Transverse colon (tissue), 4 donors: ENCODE measurements around the gene HP1BP3.

Experiments used
- CTCF ChIP-seq, 5 experiments: fragments of 200-600 bp in 3 of 5; fragments of 450-650 bp in 2 of 5; sonication (generic) in 3 of 5; IDR thresholded peaks; 1 replicate in 2 of 5; 2 replicates in 3 of 5; pipeline ENCODE4 v1.5.1; 2016 to 2017; ENCODE audit warnings: antibody characterized with exemption in 5 of 5, inconsistent platforms in 3 of 5, mild to moderate bottlenecking in 2 of 5, moderate library complexity in 1 of 5
- POLR2A ChIP-seq: fragments of 450-650 bp; IDR thresholded peaks from one replicate; pipeline ENCODE4 v1.6.1; 2016; ENCODE audit warnings: antibody characterized with exemption, mild to moderate bottlenecking, moderate library complexity
- POLR2AphosphoS5 ChIP-seq, 3 donors: sonication (generic); formaldehyde crosslinking; IDR thresholded peaks; one replicate each; pipeline ENCODE4 v1.6.1; 2016; ENCODE audit warnings: antibody characterized with exemption in 3 of 3

- TF ChIP-seq CTCF (IDR thresholded peaks at IDR 0.05) (no peak), POLR2A (no peak), POLR2AphosphoS5 (IDR thresholded peaks at IDR 0.05) (no peak)
These were observed 75.6 kb downstream of the HP1BP3 start for GRCh38 chr1:20711285-20712214.
